ENCODE results near the gene ZNRD2.
"Not testable (repeated sequence)": the region's sequence is repeated elsewhere in the genome, so short reads cannot be mapped to it uniquely, and the experiment has no call there.

GRCh38 chr11:65564879-65565559, 5.3 kb upstream of the ZNRD2 start:
- not testable (repeated sequence) for TF ChIP-seq SUZ12 (IDR thresholded peaks at IDR 0.05; ENCODE audit: extremely low read depth, insufficient read depth, insufficient read length); YY1 (IDR thresholded peaks at IDR 0.05; ENCODE audit: insufficient read depth, insufficient read length)
